Measurements from ENCODE around the gene SLC34A1. TPM values are rescaled to one million over a fixed set of nuclear protein-coding genes. Genes with fewer than 3 reads are reported as not detected.

SLC34A1 gene
- total RNA-seq, 1 experiment from 2014 or later, result not detected

- H3K27me3 ChIP-seq (replicated peaks; ENCODE audit: control insufficient read depth, insufficient read depth, low read length), result no peaks in the 10 kb centered on the region
- H3K4me3 ChIP-seq (ENCODE audit: low read depth, low read length), result no peak overlapping the region
- no peaks in the 10 kb centered on the region for H3K36me3 Mint-ChIP-seq (ENCODE audit: insufficient read depth, unreplicated experiment)
- peak overlapping the region; percentile 88 for H3K4me3 Mint-ChIP-seq (ENCODE audit: unreplicated experiment)
- CTCF ChIA-PET, result interaction anchor here (1.4 kb wide), 1 partner anchor 41 kb away, joined by 4 read pairs; no protein-coding TSS in a partner anchor
- no peaks in the 10 kb centered on the region for H3K4me1 ChIP-seq
- no peak for TF ChIP-seq CTCF (IDR thresholded peaks at IDR 0.05; ENCODE audit: insufficient read depth in 1 of 2, low read depth in 1 of 2, low read length in 1 of 2, severe bottlenecking in 1 of 2, unreplicated experiment in 1 of 2)
- no peak for DNase-seq
- H3K9me3 Mint-ChIP-seq (ENCODE audit: unreplicated experiment), result no peaks in the 10 kb centered on the region
- BruUV-seq (replicated peaks), result no TSS peak
- no peaks in the 10 kb centered on the region for H3K27me3 Mint-ChIP-seq (ENCODE audit: insufficient read depth, unreplicated experiment)
- H3K27ac Mint-ChIP-seq (ENCODE audit: unreplicated experiment), result no peak overlapping the region
- H3K9me3 ChIP-seq, result no peaks in the 10 kb centered on the region
- intact Hi-C loops (cut with micrococcal nuclease; ENCODE audit: unreplicated experiment), result no loop called here
- POLR2A ChIA-PET, result interaction anchor here (0.6 kb wide), 1 partner anchor 9 kb away, joined by 6 read pairs; no protein-coding TSS in a partner anchor
- H3K4me1 Mint-ChIP-seq (ENCODE audit: low read depth, unreplicated experiment), result peaks cover 9% of the 10 kb centered on the region
- H3K36me3 ChIP-seq (ENCODE audit: control insufficient read depth, insufficient read depth, low read length), result no peaks in the 10 kb centered on the region
These were observed 22.6 kb upstream of the SLC34A1 start for GRCh38 chr5:177361418-177362291.

GRCh38 chr5:177362292-177362609 lies 22.0 kb upstream of the SLC34A1 start:
- Histone ChIP-seq H3K27me3 (replicated peaks; ENCODE audit: control insufficient read depth, insufficient read depth, low read length) (no peaks in the 10 kb centered on the region), H3K36me3 (ENCODE audit: control insufficient read depth, insufficient read depth, low read length) (no peaks in the 10 kb centered on the region), H3K9me3 (no peaks in the 10 kb centered on the region), H3K4me1 (no peaks in the 10 kb centered on the region), H3K4me3 (ENCODE audit: low read depth, low read length) (no peak overlapping the region)
- intact Hi-C loops (cut with micrococcal nuclease; ENCODE audit: unreplicated experiment), result no loop called here
- H3K4me1 Mint-ChIP-seq (ENCODE audit: low read depth, unreplicated experiment), result peaks cover 9% of the 10 kb centered on the region
- ChIA-PET POLR2A (interaction anchor here (0.6 kb wide), 1 partner anchor 9 kb away, joined by 6 read pairs; no protein-coding TSS in a partner anchor), CTCF (no interaction called here)
- TF ChIP-seq CTCF (IDR thresholded peaks at IDR 0.05; ENCODE audit: insufficient read depth in 1 of 2, low read depth in 1 of 2, low read length in 1 of 2, severe bottlenecking in 1 of 2, unreplicated experiment in 1 of 2), result no peak
- H3K9me3 Mint-ChIP-seq (ENCODE audit: unreplicated experiment), result no peaks in the 10 kb centered on the region
- no peak for DNase-seq
- H3K27me3 Mint-ChIP-seq (ENCODE audit: insufficient read depth, unreplicated experiment), result no peaks in the 10 kb centered on the region
- peak overlapping the region; percentile 76 for H3K27ac Mint-ChIP-seq (ENCODE audit: unreplicated experiment)
- H3K4me3 Mint-ChIP-seq (ENCODE audit: unreplicated experiment), result peak overlapping the region; percentile 88
- BruUV-seq (replicated peaks), result no TSS peak
- H3K36me3 Mint-ChIP-seq (ENCODE audit: insufficient read depth, unreplicated experiment), result no peaks in the 10 kb centered on the region

GRCh38 chr5:177362610-177363507 lies 21.4 kb upstream of the SLC34A1 start:
- BruUV-seq (replicated peaks), result no TSS peak
- H3K4me1 ChIP-seq, result no peaks in the 10 kb centered on the region
- H3K27me3 ChIP-seq (replicated peaks; ENCODE audit: control insufficient read depth, insufficient read depth, low read length), result no peaks in the 10 kb centered on the region
- TF ChIP-seq CTCF (IDR thresholded peaks at IDR 0.05; ENCODE audit: insufficient read depth in 1 of 2, low read depth in 1 of 2, low read length in 1 of 2, severe bottlenecking in 1 of 2, unreplicated experiment in 1 of 2), result no peak
- Mint-ChIP-seq H3K27ac (ENCODE audit: unreplicated experiment) (peak overlapping the region; percentile 76), H3K4me1 (ENCODE audit: low read depth, unreplicated experiment) (peaks cover 9% of the 10 kb centered on the region), H3K4me3 (ENCODE audit: unreplicated experiment) (peak overlapping the region; percentile 88), H3K9me3 (ENCODE audit: unreplicated experiment) (no peaks in the 10 kb centered on the region), H3K27me3 (ENCODE audit: insufficient read depth, unreplicated experiment) (no peaks in the 10 kb centered on the region), H3K36me3 (ENCODE audit: insufficient read depth, unreplicated experiment) (no peaks in the 10 kb centered on the region)
- peak overlapping the region; percentile 60 for H3K4me3 ChIP-seq (ENCODE audit: low read depth, low read length)
- intact Hi-C loops (cut with micrococcal nuclease; ENCODE audit: unreplicated experiment), result no loop called here
- POLR2A ChIA-PET, result interaction anchor here (0.6 to 1.1 kb wide), 5 partner anchors 8 to 229 kb away, joined by 3 to 14 read pairs (median 4); no protein-coding TSS in a partner anchor
- no peaks in the 10 kb centered on the region for H3K9me3 ChIP-seq
- DNase-seq, result peak; percentile 67 to 69
- CTCF ChIA-PET, result interaction anchor here (0.7 to 1.3 kb wide), 4 partner anchors 28 to 295 kb away, joined by 3 to 5 read pairs (median 4); no protein-coding TSS in a partner anchor
- no peaks in the 10 kb centered on the region for H3K36me3 ChIP-seq (ENCODE audit: control insufficient read depth, insufficient read depth, low read length)
